Endodermal cell (in vitro differentiated cells): ENCODE results near the gene ASB8. TPM values are rescaled to one million over a fixed set of nuclear protein-coding genes. Genes with fewer than 3 reads are reported as not detected.

Experiments
- DNase-seq: peaks from one replicate; pipeline ENCODE4 v3.0.0-alpha.2; 2017
- H3K27ac ChIP-seq: 2 replicates; pipeline ENCODE4 v1.5.1; 2013; ENCODE audit warnings: mild to moderate bottlenecking, low read depth, low read length, moderate library complexity
- H3K27me3 ChIP-seq: 2 replicates; pipeline ENCODE4 v1.6.1; 2013; ENCODE audit warnings: mild to moderate bottlenecking, low read length, moderate library complexity; ENCODE audit not compliant: insufficient read depth, control insufficient read depth, poor library complexity, severe bottlenecking
- H3K36me3 ChIP-seq: 2 replicates; pipeline ENCODE4 v1.7.0; 2013; ENCODE audit warnings: mild to moderate bottlenecking, low read length, moderate library complexity; ENCODE audit not compliant: control insufficient read depth, insufficient read depth
- H3K4me1 ChIP-seq: one replicate; pipeline ENCODE4 v1.7.0; 2013; ENCODE audit warnings: low read length; ENCODE audit not compliant: control insufficient read depth, insufficient read depth
- H3K4me3 ChIP-seq: 2 replicates; pipeline ENCODE4 v1.5.1; 2013; ENCODE audit warnings: mild to moderate bottlenecking, low read length, moderate library complexity
- H3K9ac ChIP-seq: 2 replicates; pipeline ENCODE4 v1.6.1; 2013; ENCODE audit warnings: mild to moderate bottlenecking, low read length, moderate library complexity; ENCODE audit not compliant: poor library complexity, severe bottlenecking; ENCODE audit errors: extremely low read depth
- H3K9me3 ChIP-seq: 2 replicates; pipeline ENCODE4 v1.6.1; 2013; ENCODE audit warnings: mild to moderate bottlenecking, low read length, moderate library complexity; ENCODE audit not compliant: control insufficient read depth
- H3K27ac Mint-ChIP-seq: 2 replicates; pipeline ENCODE4 v1.8.0; 2020; ENCODE audit warnings: mixed read lengths
- H3K27me3 Mint-ChIP-seq: 2 replicates; pipeline ENCODE4 v1.8.0; 2021; ENCODE audit warnings: mild to moderate bottlenecking, mixed read lengths; ENCODE audit not compliant: insufficient read depth
- H3K36me3 Mint-ChIP-seq: 2 replicates; pipeline ENCODE4 v1.8.0; 2020; ENCODE audit warnings: low read depth, mixed read lengths
- H3K4me1 Mint-ChIP-seq: 2 replicates; pipeline ENCODE4 v1.8.0; 2020; ENCODE audit warnings: mixed read lengths
- H3K4me3 Mint-ChIP-seq: 2 replicates; pipeline ENCODE4 v1.8.0; 2020; ENCODE audit warnings: mild to moderate bottlenecking, moderate library complexity, mixed read lengths
- H3K9me3 Mint-ChIP-seq: 2 replicates; pipeline ENCODE4 v1.8.0; 2020; ENCODE audit warnings: mild to moderate bottlenecking, mixed read lengths
- CTCF ChIP-seq: fragments of 200-600 bp; sonication (generic); conservative IDR thresholded peaks from 2 replicates; pipeline ENCODE4 v1.5.0; 2021; ENCODE audit warnings: antibody characterized with exemption, mild to moderate bottlenecking
- WGBS, 2 experiments: methylation state at CpG; one replicate each; pipeline versions ENCODE4 v1.1.5 to v1.1.7; 2013; ENCODE audit warnings: missing lambda C conversion rate in 2 of 2, mixed read lengths in 1 of 2; ENCODE audit not compliant: insufficient coverage in 1 of 2, insufficient read length in 1 of 2; 5-methylcytosine and 5-hydroxymethylcytosine counted together
- total RNA-seq, 2 donors: library from RNA; stranded (reverse); fragmentation: NEBNext Ultra II Directional in 1 of 2; extraction: Animal tissue kit (Norgen Biotek cat#: 25700) in 1 of 2; gene quantifications; 2 replicates in 1 of 2; 3 replicates in 1 of 2; pipeline ENCODE4 v1.2.1, GENCODE V29; 2021

Gene ASB8
- total RNA-seq, 2 donors from 2014 or later: 7.1 to 9.0 TPM

GRCh38 chr12:48180857-48181495 is 23.7 kb upstream of the ASB8 start:
- WGBS, 2 experiments: 93 to 96% methylated on average over 2 of the region's 2 CpGs
- Mint-ChIP-seq H3K4me1 (peaks cover 3% of the 10 kb centered on the region), H3K36me3 (no peaks in the 10 kb centered on the region), H3K27ac (no peak overlapping the region), H3K4me3 (no peak overlapping the region), H3K27me3 (peaks cover 97% of the 10 kb centered on the region), H3K9me3 (no peaks in the 10 kb centered on the region)
- Histone ChIP-seq H3K27ac (no peak overlapping the region), H3K9ac (no peak overlapping the region), H3K36me3 (no peaks in the 10 kb centered on the region), H3K27me3 (peaks cover 82% of the 10 kb centered on the region), H3K4me1 (no peaks in the 10 kb centered on the region), H3K4me3 (no peak overlapping the region), H3K9me3 (no peaks in the 10 kb centered on the region)
- no peak for DNase-seq
- TF ChIP-seq CTCF: no peak

- no peak for TF ChIP-seq CTCF
- no peaks in the 10 kb centered on the region for H3K9me3 Mint-ChIP-seq
- H3K4me3 ChIP-seq: no peak overlapping the region
- H3K4me3 Mint-ChIP-seq: no peak overlapping the region
- H3K27me3 Mint-ChIP-seq: peaks cover 95% of the 10 kb centered on the region
- no peak overlapping the region for H3K9ac ChIP-seq
- H3K36me3 ChIP-seq: no peaks in the 10 kb centered on the region
- peaks cover 76% of the 10 kb centered on the region for H3K27me3 ChIP-seq
- 60 to 84% methylated on average over 1 of the region's 1 CpG for WGBS, 2 experiments
- no peak overlapping the region for H3K27ac ChIP-seq
- H3K9me3 ChIP-seq: no peaks in the 10 kb centered on the region
- H3K4me1 Mint-ChIP-seq: peaks cover 9% of the 10 kb centered on the region
- H3K36me3 Mint-ChIP-seq: no peaks in the 10 kb centered on the region
- DNase-seq: no peak
- H3K4me1 ChIP-seq: no peaks in the 10 kb centered on the region
- H3K27ac Mint-ChIP-seq: no peak overlapping the region
These were observed 23.1 kb upstream of the ASB8 start for GRCh38 chr12:48180424-48180823.

- Histone ChIP-seq H3K9ac (no peak overlapping the region), H3K4me1 (no peaks in the 10 kb centered on the region), H3K27ac (no peak overlapping the region), H3K4me3 (no peak overlapping the region), H3K36me3 (no peaks in the 10 kb centered on the region), H3K9me3 (no peaks in the 10 kb centered on the region), H3K27me3 (peaks cover 66% of the 10 kb centered on the region)
- Mint-ChIP-seq H3K9me3 (no peaks in the 10 kb centered on the region), H3K27ac (no peak overlapping the region), H3K27me3 (peaks cover 85% of the 10 kb centered on the region), H3K4me1 (peaks cover 9% of the 10 kb centered on the region), H3K36me3 (no peaks in the 10 kb centered on the region), H3K4me3 (no peak overlapping the region)
- WGBS, 2 experiments: 95% methylated on average over 1 of the region's 1 CpG; no CpG with 5 or more reads in 1 of the 2 experiments
- no peak for TF ChIP-seq CTCF
- DNase-seq: no peak
These were observed 22.2 kb upstream of the ASB8 start for GRCh38 chr12:48179466-48179865.
